ENCODE measurements around the gene DAAM1.

Gene DAAM1

GRCh38 chr14:59188461-59189090, at the start of gene DAAM1:
TSS of gene DAAM1 (plus strand) at chr14:59188667. CDS start at chr14:59263478, 74,811 bp downstream.
- peak; percentile 95 for DNase-seq (ENCODE audit: low spot score)

GRCh38 chr14:59139324-59139723, 49.1 kb upstream of the DAAM1 start:
- no peak for DNase-seq (ENCODE audit: low spot score)

- DNase-seq (ENCODE audit: low spot score), result no peak
These were observed 48.2 kb upstream of the DAAM1 start for GRCh38 chr14:59140106-59140843.

GRCh38 chr14:59146484-59146883, 42.0 kb upstream of the DAAM1 start:
- no peak for DNase-seq (ENCODE audit: low spot score)

GRCh38 chr14:59147007-59147406, 41.5 kb upstream of the DAAM1 start:
- DNase-seq (ENCODE audit: low spot score), result no peak

- DNase-seq (ENCODE audit: low spot score), result peak; percentile 22
These were observed 40.0 kb upstream of the DAAM1 start for GRCh38 chr14:59148334-59148900.

- peak; percentile 28 for DNase-seq (ENCODE audit: low spot score)
These were observed 37.5 kb upstream of the DAAM1 start for GRCh38 chr14:59150990-59151389.

- DNase-seq (ENCODE audit: low spot score), result no peak
These were observed 34.1 kb upstream of the DAAM1 start for GRCh38 chr14:59154373-59154772.

GRCh38 chr14:59155886-59156285, 32.6 kb upstream of the DAAM1 start:
- DNase-seq (ENCODE audit: low spot score), result no peak

GRCh38 chr14:59159169-59159568, 29.3 kb upstream of the DAAM1 start:
- no peak for DNase-seq (ENCODE audit: low spot score)

- no peak for DNase-seq (ENCODE audit: low spot score)
These were observed 28.0 kb upstream of the DAAM1 start for GRCh38 chr14:59160506-59160905.

GRCh38 chr14:59161561-59162175, 26.8 kb upstream of the DAAM1 start:
- no peak for DNase-seq (ENCODE audit: low spot score)

- DNase-seq (ENCODE audit: low spot score), result no peak
These were observed 22.2 kb upstream of the DAAM1 start for GRCh38 chr14:59166258-59166657.

- peak; percentile 10 for DNase-seq (ENCODE audit: low spot score)
These were observed 13.1 kb upstream of the DAAM1 start for GRCh38 chr14:59175404-59175803.

- no peak for DNase-seq (ENCODE audit: low spot score)
These were observed 11.7 kb upstream of the DAAM1 start for GRCh38 chr14:59176765-59177164.

GRCh38 chr14:59177262-59177661, 11.2 kb upstream of the DAAM1 start:
- DNase-seq (ENCODE audit: low spot score), result no peak

GRCh38 chr14:59181791-59182190, 6.7 kb upstream of the DAAM1 start:
- no peak for DNase-seq (ENCODE audit: low spot score)

GRCh38 chr14:59182641-59183040, 5.8 kb upstream of the DAAM1 start:
- no peak for DNase-seq (ENCODE audit: low spot score)

- no peak for DNase-seq (ENCODE audit: low spot score)
These were observed 5.3 kb upstream of the DAAM1 start for GRCh38 chr14:59183150-59183549.

- DNase-seq (ENCODE audit: low spot score), result no peak
These were observed 4.1 kb upstream of the DAAM1 start for GRCh38 chr14:59184396-59184795.

- DNase-seq (ENCODE audit: low spot score), result no peak
These were observed 2.8 kb upstream of the DAAM1 start for GRCh38 chr14:59185676-59186075.

- no peak for DNase-seq (ENCODE audit: low spot score)
These were observed 2.2 kb upstream of the DAAM1 start for GRCh38 chr14:59186306-59186705.

GRCh38 chr14:59187118-59187517, 1.3 kb upstream of the DAAM1 start:
- no peak for DNase-seq (ENCODE audit: low spot score)
